GM23248 (cell line): ENCODE measurements around the gene ALK. TPM values are rescaled to one million over a fixed set of nuclear protein-coding genes. Genes with fewer than 3 reads are reported as not detected.

Experiments
- DNase-seq: peaks from one replicate; pipeline ENCODE4 v3.0.0-alpha.2; 2015
- H2AFZ ChIP-seq: fragments of 200-600 bp; sonication (generic); 2 replicates; pipeline ENCODE4 v1.6.1; 2016; ENCODE audit warnings: antibody characterized with exemption
- H3F3A ChIP-seq: fragments of 200-600 bp; sonication (generic); 2 replicates; pipeline ENCODE4 v1.6.1; 2016; ENCODE audit warnings: mild to moderate bottlenecking, antibody characterized with exemption, mixed run types; ENCODE audit not compliant: insufficient read depth
- H3K27ac ChIP-seq: fragments of 200-600 bp; sonication (generic); 2 replicates; pipeline ENCODE4 v1.5.1; 2016; ENCODE audit warnings: mild to moderate bottlenecking
- H3K27me3 ChIP-seq: fragments of 200-600 bp; sonication (generic); replicated peaks from 2 replicates; pipeline ENCODE4 v1.6.1; 2016; ENCODE audit warnings: mild to moderate bottlenecking; ENCODE audit not compliant: insufficient read depth
- H3K36me3 ChIP-seq: fragments of 200-600 bp; sonication (generic); 2 replicates; pipeline ENCODE4 v1.6.1; 2016; ENCODE audit warnings: low read depth, mild to moderate bottlenecking
- H3K4me1 ChIP-seq: fragments of 200-600 bp; sonication (generic); 2 replicates; pipeline ENCODE4 v1.6.1; 2016; ENCODE audit warnings: mild to moderate bottlenecking; ENCODE audit not compliant: insufficient read depth
- H3K4me2 ChIP-seq: fragments of 200-600 bp; sonication (generic); one replicate; pipeline ENCODE4 v1.6.1; 2016; ENCODE audit warnings: mild to moderate bottlenecking; ENCODE audit not compliant: unreplicated experiment
- H3K4me3 ChIP-seq: fragments of 200-600 bp; sonication (generic); 2 replicates; pipeline ENCODE4 v1.5.1; 2016; ENCODE audit warnings: mild to moderate bottlenecking
- H3K79me2 ChIP-seq: fragments of 200-600 bp; sonication (generic); 2 replicates; pipeline ENCODE4 v1.6.1; 2016; ENCODE audit warnings: mild to moderate bottlenecking; ENCODE audit not compliant: insufficient read depth
- H3K9ac ChIP-seq: fragments of 200-600 bp; sonication (generic); 2 replicates; pipeline ENCODE4 v1.6.1; 2016; ENCODE audit warnings: mild to moderate bottlenecking
- H3K9me2 ChIP-seq: fragments of 200-600 bp; sonication (generic); 2 replicates; pipeline ENCODE4 v1.6.1; 2016; ENCODE audit warnings: mixed run types, mild to moderate bottlenecking, moderate library complexity; ENCODE audit not compliant: insufficient read depth
- H3K9me3 ChIP-seq: fragments of 200-600 bp; sonication (generic); one replicate; pipeline ENCODE4 v1.6.1; 2017; ENCODE audit warnings: low read depth
- H4K20me1 ChIP-seq: fragments of 200-600 bp; sonication (generic); 2 replicates; pipeline ENCODE4 v1.6.0; 2016; ENCODE audit not compliant: insufficient read depth
- EZH2 ChIP-seq: fragments of 200-600 bp; sonication (generic); IDR thresholded peaks from 2 replicates; pipeline ENCODE4 v1.6.1; 2018; ENCODE audit warnings: antibody characterized with exemption, mild to moderate bottlenecking; ENCODE audit not compliant: insufficient read depth, poor library complexity, severe bottlenecking
- EZH2phosphoT487 ChIP-seq: fragments of 200-600 bp; sonication (generic); IDR thresholded peaks from 2 replicates; pipeline ENCODE4 v1.6.1; 2018; ENCODE audit warnings: antibody characterized with exemption, moderate library complexity, mild to moderate bottlenecking, low read depth; ENCODE audit not compliant: insufficient read depth
- WGBS, 2 experiments: methylation state at CpG; one replicate each; pipeline ENCODE4 v1.1.6; 2015 to 2017; ENCODE audit warnings: low lambda C conversion rate in 2 of 2, low coverage in 1 of 2; ENCODE audit errors: missing lambda C conversion rate in 2 of 2; 5-methylcytosine and 5-hydroxymethylcytosine counted together
- in situ Hi-C: fragments of 300-500 bp; cut with MboI; formaldehyde crosslinking; loops from 2 replicates; pipeline ENCODE4 v1.15.0; 2020
- polyA plus RNA-seq: library from polyadenylated mRNA; unstranded; fragments of >200 nt; fragmentation: Nextera tagmentation; extraction: Ambion mirVana; gene quantifications from 2 replicates; pipeline ENCODE4 v1.2.1, GENCODE V29; 2016
- total RNA-seq: library from RNA; depleted of rRNA; stranded (reverse); fragments of >200 nt; shearing (Covaris generic); gene quantifications from 2 replicates; pipeline ENCODE4 v1.2.3, GENCODE V29; 2014

Gene ALK
- total and polyA plus RNA-seq, 2 experiments from 2014 or later = under 0.01 to 0.05 TPM

GRCh38 chr2:29627279-29627711, 294.1 kb downstream of the ALK start:
- Histone ChIP-seq H3K4me2 (peak overlapping the region; percentile 52), H3K9ac (no peak overlapping the region), H3K79me2 (no peaks in the 10 kb centered on the region), H3K27me3 (peaks cover 6% of the 10 kb centered on the region; the same call in 1 of the 2 replicates), H3K9me3 (no peaks in the 10 kb centered on the region), H3K36me3 (no peaks in the 10 kb centered on the region), H4K20me1 (no peaks in the 10 kb centered on the region), H3K27ac (no peak overlapping the region), H3F3A (peaks cover 24% of the 10 kb centered on the region), H3K4me1 (peaks cover 29% of the 10 kb centered on the region), H3K4me3 (no peak overlapping the region), H2AFZ (no peak overlapping the region), H3K9me2 (no peaks in the 10 kb centered on the region)
- DNase-seq = peak; percentile 72
- 1 to 2% methylated on average over 5 of the region's 5 CpGs for WGBS, 2 experiments
- TF ChIP-seq EZH2 = no peak
- no peak for TF ChIP-seq EZH2phosphoT487
- in situ Hi-C loops = no loop called here

GRCh38 chr2:29620890-29621289, 300.5 kb downstream of the ALK start:
- Histone ChIP-seq H2AFZ (no peak overlapping the region), H3K9ac (no peak overlapping the region), H3K27ac (no peak overlapping the region), H3F3A (no peaks in the 10 kb centered on the region), H3K27me3 (peaks cover 6% of the 10 kb centered on the region; the same call in 1 of the 2 replicates), H3K9me2 (no peaks in the 10 kb centered on the region), H3K4me2 (no peak overlapping the region), H3K4me3 (no peak overlapping the region), H3K79me2 (no peaks in the 10 kb centered on the region), H4K20me1 (no peaks in the 10 kb centered on the region), H3K9me3 (no peaks in the 10 kb centered on the region), H3K36me3 (no peaks in the 10 kb centered on the region), H3K4me1 (no peaks in the 10 kb centered on the region)
- in situ Hi-C loops = no loop called here
- DNase-seq = no peak
- 80 to 85% methylated on average over 1 of the region's 1 CpG for whole genome bisulfite sequencing, 2 experiments
- TF ChIP-seq EZH2phosphoT487 (no peak), EZH2 (no peak)

GRCh38 chr2:29619689-29620088, 301.7 kb downstream of the ALK start:
- in situ Hi-C loops = no loop called here
- Histone ChIP-seq H3K36me3 (no peaks in the 10 kb centered on the region), H3K9me3 (no peaks in the 10 kb centered on the region), H3K27ac (no peak overlapping the region), H3K4me2 (no peak overlapping the region), H3K9ac (no peak overlapping the region), H3F3A (no peaks in the 10 kb centered on the region), H4K20me1 (no peaks in the 10 kb centered on the region), H2AFZ (no peak overlapping the region), H3K4me3 (no peak overlapping the region), H3K9me2 (no peaks in the 10 kb centered on the region), H3K27me3 (peaks cover 7% of the 10 kb centered on the region; the same call in 1 of the 2 replicates), H3K4me1 (no peaks in the 10 kb centered on the region), H3K79me2 (no peaks in the 10 kb centered on the region)
- DNase-seq = no peak
- TF ChIP-seq EZH2phosphoT487 (no peak), EZH2 (no peak)
- 57 to 66% methylated on average over 6 of the region's 6 CpGs for WGBS, 2 experiments

- in situ Hi-C loops = no loop called here
- H2AFZ ChIP-seq = no peak overlapping the region
- 10 to 11% methylated on average over 2 of the region's 2 CpGs for WGBS, 2 experiments
Observed at GRCh38 chr2:29618024-29618423, 303.4 kb downstream of the ALK start.

GRCh38 chr2:29617351-29617750, 304.0 kb downstream of the ALK start:
- H3K4me2 ChIP-seq = no peak overlapping the region
- H3K9me2 ChIP-seq = no peaks in the 10 kb centered on the region
- 34 to 43% methylated on average over 3 of the region's 3 CpGs for whole genome bisulfite sequencing, 2 experiments
- no peaks in the 10 kb centered on the region for H3K36me3 ChIP-seq
- no peaks in the 10 kb centered on the region for H3K79me2 ChIP-seq
- H3K27ac ChIP-seq = no peak overlapping the region
- no peaks in the 10 kb centered on the region for H3K4me1 ChIP-seq
- TF ChIP-seq EZH2phosphoT487 = no peak
- no peak for TF ChIP-seq EZH2
- no peaks in the 10 kb centered on the region for H3K9me3 ChIP-seq
- DNase-seq = no peak
- no peak overlapping the region for H2AFZ ChIP-seq
- no peak overlapping the region for H3K9ac ChIP-seq
- H3F3A ChIP-seq = no peaks in the 10 kb centered on the region
- peaks cover 11% of the 10 kb centered on the region for H3K27me3 ChIP-seq
- no peak overlapping the region for H3K4me3 ChIP-seq
- no peaks in the 10 kb centered on the region for H4K20me1 ChIP-seq
- in situ Hi-C loops = no loop called here

More at GRCh38 chr2:29618024-29618423, 303.4 kb downstream of the ALK start:
- Histone ChIP-seq H3K9me2 (no peaks in the 10 kb centered on the region), H3F3A (no peaks in the 10 kb centered on the region), H3K9ac (no peak overlapping the region), H3K4me3 (no peak overlapping the region), H4K20me1 (no peaks in the 10 kb centered on the region), H3K27me3 (peaks cover 17% of the 10 kb centered on the region), H3K79me2 (no peaks in the 10 kb centered on the region), H3K4me2 (no peak overlapping the region), H3K36me3 (no peaks in the 10 kb centered on the region), H3K4me1 (no peaks in the 10 kb centered on the region), H3K27ac (no peak overlapping the region), H3K9me3 (no peaks in the 10 kb centered on the region)
- DNase-seq = no peak
- TF ChIP-seq EZH2phosphoT487 (no peak), EZH2 (no peak)
